Uterus (tissue), 4 donors: ENCODE data around the gene MPP7. TPM values are rescaled to one million over a fixed set of nuclear protein-coding genes. Genes with fewer than 3 reads are reported as not detected.
A peak's percentile ranks its signal among the peaks of the same experiment; 100 is the strongest.

Experiments
- DNase-seq, 2 donors: peaks; one replicate each; pipeline ENCODE4 v3.0.0-alpha.2; 2019 to 2020
- H3K27ac ChIP-seq, 2 donors: fragments of 200-600 bp; sonication (generic); 1 replicate in 1 of 2; 2 replicates in 1 of 2; pipeline ENCODE4 v1.5.1; 2016 to 2018
- H3K27me3 ChIP-seq, 2 donors: fragments of 200-600 bp; sonication (generic); one replicate each; pipeline ENCODE4 v1.5.1; 2018 to 2019; ENCODE audit warnings: control low read depth in 1 of 2
- H3K36me3 ChIP-seq, 2 donors: fragments of 200-600 bp; sonication (generic); one replicate each; pipeline ENCODE4 v1.5.1; 2019; ENCODE audit warnings: control low read depth in 1 of 2
- H3K4me1 ChIP-seq, 2 donors: fragments of 200-600 bp; sonication (generic); one replicate each; pipeline ENCODE4 v1.5.1; 2018 to 2019; ENCODE audit warnings: control low read depth in 1 of 2
- H3K4me3 ChIP-seq, 2 donors: fragments of 200-600 bp; sonication (generic); 1 replicate in 1 of 2; 2 replicates in 1 of 2; pipeline ENCODE4 v1.5.1; 2018 to 2019; ENCODE audit warnings: mild to moderate bottlenecking in 1 of 2
- H3K9me3 ChIP-seq, 2 donors: fragments of 200-600 bp; sonication (generic); one replicate each; pipeline ENCODE4 v1.5.1; 2019; ENCODE audit warnings: control low read depth in 1 of 2
- POLR2A ChIP-seq, 2 donors: fragments of 450-650 bp; IDR thresholded peaks; one replicate each; pipeline ENCODE4 v1.6.1; 2016; ENCODE audit warnings: antibody characterized with exemption in 2 of 2, mild to moderate bottlenecking in 1 of 2, moderate library complexity in 1 of 2
- intact Hi-C: fragments of 100-400 bp; cut with DNase I; formaldehyde crosslinking; loops from one replicate; pipeline ENCODE4 v1.15.1; 2023; ENCODE audit warnings: low total_unique reads
- total RNA-seq, 4 donors: library from RNA; depleted of rRNA in 3 of 4; stranded (reverse); fragments of >200 nt in 3 of 4; gene quantifications; one replicate each; pipeline versions ENCODE4 v1.1.0 to v1.2.4, GENCODE V29; 2014 to 2023
- TF ChIP-seq, protein P1 (sequence below), 4 experiments: fragments of 200-600 bp in 2 of 4; fragments of 450-650 bp in 2 of 4; sonication (generic) in 2 of 4; IDR thresholded peaks; one replicate each; pipeline ENCODE4 v1.5.1; 2016 to 2019; ENCODE audit warnings: antibody characterized with exemption in 4 of 4, mild to moderate bottlenecking in 2 of 4, moderate library complexity in 1 of 4
- donor health status: DM: yes; HTN: yes; CAD: no.

MPP7 gene
- total RNA-seq, 4 donors from 2014 or later, result 3.6 to 18.0 (median 13.1) TPM

GRCh38 chr10:28332726-28333125, 29.9 kb upstream of the MPP7 start:
- Histone ChIP-seq H3K27me3 (no peaks in the 10 kb centered on the region), H3K27ac (no peak overlapping the region), H3K4me3 (no peak overlapping the region), H3K4me1 (no peaks in the 10 kb centered on the region), H3K9me3 (no peaks in the 10 kb centered on the region), H3K36me3 (no peaks in the 10 kb centered on the region)
- intact Hi-C loops, result no loop called here
- DNase-seq, result no peak
- no peak for TF ChIP-seq POLR2A (IDR thresholded peaks at IDR 0.05)
- TF ChIP-seq, protein P1, sequence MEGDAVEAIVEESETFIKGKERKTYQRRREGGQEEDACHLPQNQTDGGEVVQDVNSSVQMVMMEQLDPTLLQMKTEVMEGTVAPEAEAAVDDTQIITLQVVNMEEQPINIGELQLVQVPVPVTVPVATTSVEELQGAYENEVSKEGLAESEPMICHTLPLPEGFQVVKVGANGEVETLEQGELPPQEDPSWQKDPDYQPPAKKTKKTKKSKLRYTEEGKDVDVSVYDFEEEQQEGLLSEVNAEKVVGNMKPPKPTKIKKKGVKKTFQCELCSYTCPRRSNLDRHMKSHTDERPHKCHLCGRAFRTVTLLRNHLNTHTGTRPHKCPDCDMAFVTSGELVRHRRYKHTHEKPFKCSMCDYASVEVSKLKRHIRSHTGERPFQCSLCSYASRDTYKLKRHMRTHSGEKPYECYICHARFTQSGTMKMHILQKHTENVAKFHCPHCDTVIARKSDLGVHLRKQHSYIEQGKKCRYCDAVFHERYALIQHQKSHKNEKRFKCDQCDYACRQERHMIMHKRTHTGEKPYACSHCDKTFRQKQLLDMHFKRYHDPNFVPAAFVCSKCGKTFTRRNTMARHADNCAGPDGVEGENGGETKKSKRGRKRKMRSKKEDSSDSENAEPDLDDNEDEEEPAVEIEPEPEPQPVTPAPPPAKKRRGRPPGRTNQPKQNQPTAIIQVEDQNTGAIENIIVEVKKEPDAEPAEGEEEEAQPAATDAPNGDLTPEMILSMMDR (IDR thresholded peaks at IDR 0.05), result no peak

DNA sequence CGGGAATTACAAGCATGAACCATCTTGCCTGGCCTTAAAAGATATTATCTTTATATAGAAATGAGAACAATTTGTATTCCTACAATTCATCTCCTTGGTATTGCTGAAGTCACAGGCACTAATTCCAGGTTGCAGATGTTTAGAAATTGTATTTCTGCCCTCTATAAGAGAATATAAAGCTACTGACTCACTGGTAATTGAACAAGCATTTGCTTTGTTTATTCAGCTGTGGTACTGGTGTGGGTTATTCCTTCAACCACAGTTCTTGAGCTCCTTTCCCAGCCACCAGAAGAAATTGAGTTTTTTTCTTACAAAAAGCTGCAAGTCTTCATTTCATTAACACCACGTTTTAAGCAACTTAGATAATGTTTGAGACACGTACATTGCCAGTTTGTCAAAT, 29.0 kb upstream of the MPP7 start:
- Histone ChIP-seq H3K9me3 (no peaks in the 10 kb centered on the region), H3K4me3 (no peak overlapping the region), H3K27ac (no peak overlapping the region), H3K27me3 (no peaks in the 10 kb centered on the region), H3K4me1 (peaks cover 0 to under 1% of the 10 kb centered on the region in 2 donors), H3K36me3 (no peaks in the 10 kb centered on the region)
- intact Hi-C loops, result no loop called here
- DNase-seq, result no peak
- TF ChIP-seq, protein P1 (IDR thresholded peaks at IDR 0.05), result no peak
- TF ChIP-seq POLR2A (IDR thresholded peaks at IDR 0.05), result no peak

- no peaks in the 10 kb centered on the region for H3K36me3 ChIP-seq
- H3K4me3 ChIP-seq, result no peak overlapping the region
- no peak for DNase-seq
- peaks cover 0 to 8% of the 10 kb centered on the region in 2 donors for H3K4me1 ChIP-seq
- intact Hi-C loops, result no loop called here
- TF ChIP-seq, protein P1 (IDR thresholded peaks at IDR 0.05), result no peak
- TF ChIP-seq POLR2A (IDR thresholded peaks at IDR 0.05), result no peak
- H3K9me3 ChIP-seq, result no peaks in the 10 kb centered on the region
- no peak overlapping the region for H3K27ac ChIP-seq
- no peaks in the 10 kb centered on the region for H3K27me3 ChIP-seq
Measured at GRCh38 chr10:28331066-28331465, 28.2 kb upstream of the MPP7 start.

GRCh38 chr10:28328346-28328745, 25.5 kb upstream of the MPP7 start:
- Histone ChIP-seq H3K27ac (peak overlapping the region; percentile 72 to 79), H3K36me3 (no peaks in the 10 kb centered on the region), H3K9me3 (no peaks in the 10 kb centered on the region), H3K27me3 (no peaks in the 10 kb centered on the region), H3K4me1 (peaks cover 0 to 10% of the 10 kb centered on the region in 2 donors), H3K4me3 (no peak overlapping the region)
- DNase-seq, result no peak
- intact Hi-C loops, result no loop called here
- TF ChIP-seq, protein P1 (IDR thresholded peaks at IDR 0.05), result no peak
- no peak for TF ChIP-seq POLR2A (IDR thresholded peaks at IDR 0.05)

GRCh38 chr10:28327491-28327880, 24.6 kb upstream of the MPP7 start:
- Histone ChIP-seq H3K4me3 (no peak overlapping the region), H3K27ac (peak overlapping the region; percentile 72 to 79), H3K9me3 (no peaks in the 10 kb centered on the region), H3K27me3 (no peaks in the 10 kb centered on the region), H3K4me1 (peaks cover 0 to 10% of the 10 kb centered on the region in 2 donors), H3K36me3 (no peaks in the 10 kb centered on the region)
- no peak for DNase-seq
- no peak for TF ChIP-seq POLR2A (IDR thresholded peaks at IDR 0.05)
- TF ChIP-seq, protein P1 (IDR thresholded peaks at IDR 0.05), result no peak
- intact Hi-C loops, result no loop called here
